GM10266 (cell line): ENCODE data around the gene S100B.

Experiments
- DNase-seq: peaks from one replicate; pipeline ENCODE4 v3.0.0; 2012; ENCODE audit errors: extremely low spot score
- TF ChIP-seq, protein P1 (sequence below): IDR thresholded peaks from 2 replicates; pipeline ENCODE4 v1.5.1; 2012; ENCODE audit warnings: mild to moderate bottlenecking, low read depth; ENCODE audit not compliant: control insufficient read depth, insufficient read depth; ENCODE audit errors: missing control alignments

Gene S100B

DNA sequence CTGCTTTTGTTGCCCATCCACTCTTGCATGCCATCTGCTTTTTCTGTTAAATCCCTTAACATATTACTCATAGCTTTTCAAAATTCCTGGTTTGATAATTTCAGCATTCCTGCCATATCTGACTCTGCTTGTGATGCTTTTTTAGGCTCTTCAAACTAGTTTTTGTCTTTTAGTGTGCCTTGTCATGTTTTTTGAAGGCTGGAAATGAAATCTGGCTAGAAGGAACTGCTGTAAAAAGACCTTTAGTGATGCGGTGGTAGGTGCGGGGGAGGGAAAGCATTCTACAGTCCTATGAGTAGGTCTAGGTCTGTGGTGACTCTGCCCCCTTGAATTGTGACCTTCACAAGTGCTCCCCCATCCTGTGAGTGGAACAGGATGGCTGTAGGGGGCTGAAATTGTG lies 15.0 kb upstream of the S100B start:
- no peak for DNase-seq
- TF ChIP-seq, protein P1, sequence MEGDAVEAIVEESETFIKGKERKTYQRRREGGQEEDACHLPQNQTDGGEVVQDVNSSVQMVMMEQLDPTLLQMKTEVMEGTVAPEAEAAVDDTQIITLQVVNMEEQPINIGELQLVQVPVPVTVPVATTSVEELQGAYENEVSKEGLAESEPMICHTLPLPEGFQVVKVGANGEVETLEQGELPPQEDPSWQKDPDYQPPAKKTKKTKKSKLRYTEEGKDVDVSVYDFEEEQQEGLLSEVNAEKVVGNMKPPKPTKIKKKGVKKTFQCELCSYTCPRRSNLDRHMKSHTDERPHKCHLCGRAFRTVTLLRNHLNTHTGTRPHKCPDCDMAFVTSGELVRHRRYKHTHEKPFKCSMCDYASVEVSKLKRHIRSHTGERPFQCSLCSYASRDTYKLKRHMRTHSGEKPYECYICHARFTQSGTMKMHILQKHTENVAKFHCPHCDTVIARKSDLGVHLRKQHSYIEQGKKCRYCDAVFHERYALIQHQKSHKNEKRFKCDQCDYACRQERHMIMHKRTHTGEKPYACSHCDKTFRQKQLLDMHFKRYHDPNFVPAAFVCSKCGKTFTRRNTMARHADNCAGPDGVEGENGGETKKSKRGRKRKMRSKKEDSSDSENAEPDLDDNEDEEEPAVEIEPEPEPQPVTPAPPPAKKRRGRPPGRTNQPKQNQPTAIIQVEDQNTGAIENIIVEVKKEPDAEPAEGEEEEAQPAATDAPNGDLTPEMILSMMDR, result no peak

GRCh38 chr21:46618738-46619379 lies 14.0 kb upstream of the S100B start:
- DNase-seq, result no peak

GRCh38 chr21:46617267-46618051 lies 12.6 kb upstream of the S100B start:
- TF ChIP-seq, protein P1, result no peak
- no peak for DNase-seq

More at GRCh38 chr21:46618738-46619379, 14.0 kb upstream of the S100B start:
- TF ChIP-seq, protein P1, result no peak

- TF ChIP-seq, protein P1, result no peak
- no peak for DNase-seq
Measured at GRCh38 chr21:46616656-46617055, 11.8 kb upstream of the S100B start.

GRCh38 chr21:46616050-46616449 lies 11.2 kb upstream of the S100B start:
- DNase-seq, result no peak
- TF ChIP-seq, protein P1, result no peak

- DNase-seq, result no peak
- TF ChIP-seq, protein P1, result no peak
Measured at GRCh38 chr21:46613391-46613790, 8.5 kb upstream of the S100B start.
